H9 (cell line): Measurements from ENCODE around the gene LIMK2. TPM values are rescaled to one million over a fixed set of nuclear protein-coding genes. Genes with fewer than 3 reads are reported as not detected.

Experiments
- DNase-seq: peaks from one replicate; pipeline ENCODE4 v3.0.0-alpha.2; 2017
- H2AFZ ChIP-seq: one replicate; pipeline ENCODE4 v1.6.1; 2013; ENCODE audit warnings: mild to moderate bottlenecking, low read length, control low read depth, moderate library complexity
- H2AK5ac ChIP-seq: 2 replicates; pipeline ENCODE4 v1.6.1; 2013; ENCODE audit warnings: low read length, control low read depth, mixed read lengths; ENCODE audit not compliant: insufficient read length
- H2BK120ac ChIP-seq: one replicate; pipeline ENCODE4 v1.6.1; 2013; ENCODE audit warnings: low read depth, mild to moderate bottlenecking, low read length, control low read depth, inconsistent platforms; ENCODE audit not compliant: poor library complexity, severe bottlenecking
- H2BK12ac ChIP-seq: 2 replicates; pipeline ENCODE4 v1.6.1; 2013; ENCODE audit warnings: low read length, control low read depth, mixed read lengths, low read depth; ENCODE audit not compliant: insufficient read length
- H2BK15ac ChIP-seq: 2 replicates; pipeline ENCODE4 v1.6.1; 2013; ENCODE audit warnings: low read depth, low read length, control low read depth
- H2BK20ac ChIP-seq: one replicate; pipeline ENCODE4 v1.6.1; 2013; ENCODE audit warnings: low read depth, mild to moderate bottlenecking, low read length, control low read depth, inconsistent platforms; ENCODE audit not compliant: poor library complexity, severe bottlenecking
- H2BK5ac ChIP-seq: 2 replicates; pipeline ENCODE4 v1.6.1; 2013; ENCODE audit warnings: low read length, control low read depth, mixed read lengths; ENCODE audit not compliant: insufficient read length
- H3K14ac ChIP-seq: 2 replicates; pipeline ENCODE4 v1.6.1; 2013; ENCODE audit warnings: low read length, control low read depth; ENCODE audit not compliant: insufficient read depth
- H3K18ac ChIP-seq: 2 replicates; pipeline ENCODE4 v1.6.1; 2013; ENCODE audit warnings: low read depth, mild to moderate bottlenecking, mixed read lengths, low read length, control low read depth; ENCODE audit not compliant: insufficient read length
- H3K23ac ChIP-seq: 2 replicates; pipeline ENCODE4 v1.6.1; 2013; ENCODE audit warnings: low read length, control low read depth, mixed read lengths, low read depth; ENCODE audit not compliant: insufficient read length
- H3K23me2 ChIP-seq: 2 replicates; pipeline ENCODE4 v1.6.1; 2013; ENCODE audit warnings: low read depth, mild to moderate bottlenecking, mixed read lengths, low read length, control low read depth; ENCODE audit not compliant: insufficient read length, poor library complexity, severe bottlenecking
- H3K27ac ChIP-seq: 2 replicates; pipeline ENCODE4 v1.5.1; 2013; ENCODE audit warnings: low read length, control low read depth, mixed read lengths, low read depth; ENCODE audit not compliant: insufficient read length
- H3K27me3 ChIP-seq: 2 replicates; pipeline ENCODE4 v1.6.1; 2013; ENCODE audit warnings: low read length, control low read depth, inconsistent platforms; ENCODE audit not compliant: insufficient read depth
- H3K4ac ChIP-seq: 2 replicates; pipeline ENCODE4 v1.6.1; 2013; ENCODE audit warnings: low read depth, mild to moderate bottlenecking, control low read depth, inconsistent platforms, low read length, moderate library complexity
- H3K4me1 ChIP-seq: 2 replicates; pipeline ENCODE4 v1.6.1; 2013; ENCODE audit warnings: low read length, control low read depth, inconsistent platforms; ENCODE audit not compliant: insufficient read depth
- H3K4me2 ChIP-seq: 2 replicates; pipeline ENCODE4 v1.6.1; 2013; ENCODE audit warnings: low read length, control low read depth, mixed read lengths; ENCODE audit not compliant: insufficient read length, insufficient read depth
- H3K56ac ChIP-seq: 2 replicates; pipeline ENCODE4 v1.6.1; 2013; ENCODE audit warnings: low read depth, mild to moderate bottlenecking, mixed read lengths, low read length, control low read depth; ENCODE audit not compliant: insufficient read length
- H3K79me1 ChIP-seq: 2 replicates; pipeline ENCODE4 v1.6.1; 2013; ENCODE audit warnings: low read depth, mild to moderate bottlenecking, moderate library complexity, low read length, control low read depth, inconsistent platforms; ENCODE audit not compliant: insufficient read depth, poor library complexity, severe bottlenecking
- H3K79me2 ChIP-seq: 2 replicates; pipeline ENCODE4 v1.6.1; 2013; ENCODE audit warnings: low read length, control low read depth, inconsistent platforms; ENCODE audit not compliant: insufficient read depth
- H3K9ac ChIP-seq: 2 replicates; pipeline ENCODE4 v1.6.1; 2013; ENCODE audit warnings: low read length, control low read depth, mixed read lengths; ENCODE audit not compliant: insufficient read length; ENCODE audit errors: extremely low read depth
- H3K9me3 ChIP-seq: one replicate; pipeline ENCODE4 v1.6.1; 2013; ENCODE audit warnings: low read depth, low read length, inconsistent platforms; ENCODE audit not compliant: control insufficient read depth
- H3T11ph ChIP-seq: one replicate; pipeline ENCODE4 v1.6.1; 2013; ENCODE audit warnings: mild to moderate bottlenecking, low read length, control low read depth, inconsistent platforms
- H4K20me1 ChIP-seq: one replicate; pipeline ENCODE4 v1.6.1; 2013; ENCODE audit not compliant: control insufficient read depth, insufficient read length, insufficient read depth
- H4K5ac ChIP-seq: 2 replicates; pipeline ENCODE4 v1.6.1; 2013; ENCODE audit warnings: low read depth, mild to moderate bottlenecking, mixed read lengths, low read length, control low read depth; ENCODE audit not compliant: insufficient read length
- H4K8ac ChIP-seq: replicated peaks from 2 replicates; pipeline ENCODE4 v1.6.1; 2013; ENCODE audit warnings: low read length, control low read depth, mixed read lengths, low read depth; ENCODE audit not compliant: insufficient read length
- H4K91ac ChIP-seq: 2 replicates; pipeline ENCODE4 v1.6.1; 2013; ENCODE audit warnings: low read depth, mild to moderate bottlenecking, moderate library complexity, mixed read lengths, low read length, control low read depth; ENCODE audit not compliant: insufficient read length
- H3K27ac Mint-ChIP-seq, 3 experiments: 2 replicates in 2 of 3; 3 replicates in 1 of 3; pipeline ENCODE4 v1.8.0; 2020 to 2021; ENCODE audit warnings: mixed read lengths in 3 of 3, mild to moderate bottlenecking in 1 of 3, moderate library complexity in 1 of 3
- H3K27me3 Mint-ChIP-seq: 2 replicates; pipeline ENCODE4 v1.8.0; 2021; ENCODE audit warnings: low read depth, mild to moderate bottlenecking, moderate library complexity, mixed read lengths
- H3K36me3 Mint-ChIP-seq, 3 experiments: 2 replicates in 2 of 3; 3 replicates in 1 of 3; pipeline ENCODE4 v1.8.0; 2020 to 2021; ENCODE audit warnings: low read depth in 3 of 3, mixed read lengths in 3 of 3; ENCODE audit not compliant: insufficient read depth in 1 of 3
- H3K4me1 Mint-ChIP-seq, 2 experiments: 2 replicates each; pipeline ENCODE4 v1.8.0; 2020; ENCODE audit warnings: mixed read lengths in 2 of 2
- H3K4me3 Mint-ChIP-seq, 2 experiments: 2 replicates in 1 of 2; 3 replicates in 1 of 2; pipeline ENCODE4 v1.8.0; 2020 to 2021; ENCODE audit warnings: mild to moderate bottlenecking in 2 of 2, mixed read lengths in 2 of 2, moderate library complexity in 1 of 2
- H3K9me3 Mint-ChIP-seq, 2 experiments: 2 replicates in 1 of 2; 3 replicates in 1 of 2; pipeline ENCODE4 v1.8.0; 2020; ENCODE audit warnings: mild to moderate bottlenecking in 2 of 2, mixed read lengths in 2 of 2, moderate library complexity in 1 of 2
- CTCF ChIP-seq: fragments of 200-600 bp; sonication (generic); conservative IDR thresholded peaks from 3 replicates; pipeline ENCODE4 v1.8.0; 2021; ENCODE audit warnings: antibody characterized with exemption, mild to moderate bottlenecking
- WGBS: extraction: QIAGEN DNeasy Blood & Tissue Kit; methylation state at CpG from one replicate; pipeline ENCODE4 v1.1.7; 2013; ENCODE audit warnings: missing lambda C conversion rate, low lambda C conversion rate, mixed read lengths; ENCODE audit not compliant: insufficient read length; ENCODE audit errors: extremely low coverage; 5-methylcytosine and 5-hydroxymethylcytosine counted together
- total RNA-seq: library from RNA; stranded (reverse); gene quantifications from 2 replicates; pipeline ENCODE4 v1.2.1, GENCODE V29; 2021

The LIMK2 gene
- total RNA-seq, 1 experiment from 2014 or later = 51.3 TPM

GRCh38 chr22:31295360-31295759, 83.3 kb downstream of the LIMK2 start:
- no peak overlapping the region for H3K9ac ChIP-seq
- no peak overlapping the region for H3K27ac Mint-ChIP-seq
- H3K79me2 ChIP-seq = no peaks in the 10 kb centered on the region
- DNase-seq = no peak
- H2AFZ ChIP-seq = no peak overlapping the region
- no peaks in the 10 kb centered on the region for H4K20me1 ChIP-seq
- no peaks in the 10 kb centered on the region; a peak in 1 of 7 replicates for H3K36me3 Mint-ChIP-seq
- no peak overlapping the region for H2BK5ac ChIP-seq
- no peaks in the 10 kb centered on the region; a peak in 1 of 5 replicates for H3K9me3 Mint-ChIP-seq
- H3K4me3 Mint-ChIP-seq = no peak overlapping the region
- H4K91ac ChIP-seq = no peak overlapping the region
- no peak overlapping the region for H3T11ph ChIP-seq
- no peak overlapping the region for H2AK5ac ChIP-seq
- H3K56ac ChIP-seq = no peak overlapping the region
- H3K18ac ChIP-seq = no peak overlapping the region
- H2BK120ac ChIP-seq = no peak overlapping the region
- no peak overlapping the region for H3K4ac ChIP-seq
- H4K8ac ChIP-seq = no peak overlapping the region
- H2BK15ac ChIP-seq = no peak overlapping the region
- H3K4me1 ChIP-seq = no peaks in the 10 kb centered on the region; the same call in 1 of the 2 replicates
- WGBS = no CpG with 5 or more reads among the region's 3 CpGs
- H3K23ac ChIP-seq = no peak overlapping the region
- H3K4me2 ChIP-seq = no peak overlapping the region
- H3K27me3 ChIP-seq = peaks cover 2% of the 10 kb centered on the region; the same call in 1 of the 2 replicates
- no peak overlapping the region for H4K5ac ChIP-seq
- peaks cover 10% of the 10 kb centered on the region for H3K27me3 Mint-ChIP-seq
- H3K14ac ChIP-seq = no peak overlapping the region
- H3K4me1 Mint-ChIP-seq = peaks cover 15 to 22% of the 10 kb centered on the region in 2 experiments
- H3K9me3 ChIP-seq = no peaks in the 10 kb centered on the region
- no peak overlapping the region for H3K27ac ChIP-seq
- peaks cover 10% of the 10 kb centered on the region for H3K23me2 ChIP-seq
- no peak overlapping the region for H2BK20ac ChIP-seq
- H3K79me1 ChIP-seq = no peaks in the 10 kb centered on the region
- H2BK12ac ChIP-seq = no peak overlapping the region
- TF ChIP-seq CTCF = no peak
